Left ventricle myocardium inferior (tissue), 1 donor: Measurements from ENCODE around the gene PPP2R3B. TPM values are rescaled to one million over a fixed set of nuclear protein-coding genes. Genes with fewer than 3 reads are reported as not detected.
A peak's percentile ranks its signal among the peaks of the same experiment; 100 is the strongest.

Source experiments
- DNase-seq: peaks from one replicate; pipeline ENCODE4 v3.0.0-alpha.2; 2020
- H3K27ac ChIP-seq: fragments of 200-600 bp; replicated peaks from 2 replicates; pipeline ENCODE4 v1.8.0; 2021
- H3K27me3 ChIP-seq: fragments of 200-600 bp; 2 replicates; pipeline ENCODE4 v1.8.0; 2021; ENCODE audit warnings: low read depth
- H3K36me3 ChIP-seq: fragments of 200-600 bp; 2 replicates; pipeline ENCODE4 v1.8.0; 2021
- H3K4me1 ChIP-seq: fragments of 200-600 bp; 2 replicates; pipeline ENCODE4 v1.8.0; 2021
- H3K4me3 ChIP-seq: fragments of 200-600 bp; 2 replicates; pipeline ENCODE4 v1.8.0; 2021; ENCODE audit warnings: mild to moderate bottlenecking, moderate library complexity
- H3K9me3 ChIP-seq: fragments of 200-600 bp; replicated peaks from 2 replicates; pipeline ENCODE4 v1.8.0; 2021
- CTCF ChIP-seq: fragments of 200-600 bp; IDR thresholded peaks from 2 replicates; pipeline ENCODE4 v1.8.0; 2021; ENCODE audit warnings: antibody characterized with exemption, mild to moderate bottlenecking, borderline replicate concordance
- intact Hi-C: fragments of 100-400 bp; cut with micrococcal nuclease; formaldehyde crosslinking; loops from one replicate; pipeline ENCODE4 v1.11.0; 2022
- total RNA-seq: library from RNA; stranded (reverse); fragmentation: NEBNext Ultra II Directional; extraction: Animal tissue kit (Norgen Biotek cat#: 25700); gene quantifications from one replicate; pipeline ENCODE4 v1.2.1, GENCODE V29; 2021
- donor health status: DM: no; HTN: yes; CAD: no; lungs with severe emphysema.

PPP2R3B gene
- total RNA-seq, 1 donor from 2014 or later: 170 TPM

- no peak for TF ChIP-seq CTCF
- intact Hi-C loops: no loop called here
- H3K27me3 ChIP-seq: peaks cover 7% of the 10 kb centered on the region
- no peaks in the 10 kb centered on the region for H3K9me3 ChIP-seq
- H3K27ac ChIP-seq: peak overlapping the region; percentile 82
- peaks cover 18% of the 10 kb centered on the region for H3K36me3 ChIP-seq
- H3K4me3 ChIP-seq: peak overlapping the region; percentile 84
- peak; percentile 34 for DNase-seq
- peaks cover 27% of the 10 kb centered on the region for H3K4me1 ChIP-seq
These were observed 67.1 kb downstream of the PPP2R3B start for GRCh38 chrX:319579-320125.

- TF ChIP-seq CTCF: no peak
- peaks cover 27% of the 10 kb centered on the region for H3K4me1 ChIP-seq
- peaks cover 23% of the 10 kb centered on the region for H3K36me3 ChIP-seq
- H3K27ac ChIP-seq: peak within 1 kb of the TSS; percentile 98
- intact Hi-C loops: no loop called here
- H3K9me3 ChIP-seq: no peaks in the 10 kb centered on the region
- H3K4me3 ChIP-seq: peak within 1 kb of the TSS; percentile 84
- peak; percentile 100 for DNase-seq
- peaks cover 2% of the 10 kb centered on the region for H3K27me3 ChIP-seq
These were observed 67.7 kb downstream of the PPP2R3B start, which contains the start of gene GTPBP6 for GRCh38 chrX:318739-319578. Gene GTPBP6 (minus strand): TSS chrX:318796. CDS start chrX:318787, 9 bp downstream.

- Histone ChIP-seq H3K4me1 (peaks cover 27% of the 10 kb centered on the region), H3K4me3 (peak overlapping the region; percentile 84), H3K9me3 (no peaks in the 10 kb centered on the region), H3K27me3 (no peaks in the 10 kb centered on the region), H3K27ac (peak overlapping the region; percentile 98), H3K36me3 (peaks cover 31% of the 10 kb centered on the region)
- intact Hi-C loops: no loop called here
- TF ChIP-seq CTCF: no peak
- DNase-seq: peak; percentile 98
These were observed 68.5 kb downstream of the PPP2R3B start for GRCh38 chrX:318068-318738.

GRCh38 chrX:317424-318067, 69.2 kb downstream of the PPP2R3B start:
- no peaks in the 10 kb centered on the region for H3K9me3 ChIP-seq
- intact Hi-C loops: no loop called here
- no peak for TF ChIP-seq CTCF
- H3K4me1 ChIP-seq: peaks cover 27% of the 10 kb centered on the region
- H3K36me3 ChIP-seq: peaks cover 37% of the 10 kb centered on the region
- no peak for DNase-seq
- peak overlapping the region; percentile 84 for H3K4me3 ChIP-seq
- H3K27ac ChIP-seq: peak overlapping the region; percentile 98
- H3K27me3 ChIP-seq: no peaks in the 10 kb centered on the region
